MM.1S (cell line): ENCODE measurements around the gene IST1.
"Not testable (repeated sequence)": the region's sequence is repeated elsewhere in the genome, so short reads cannot be mapped to it uniquely, and the experiment has no call there.

Experiments used
- DNase-seq: peaks from one replicate; pipeline ENCODE4 v3.0.0-alpha.2; 2015
- H2AFZ ChIP-seq: fragments of 300-600 bp; sonication (generic); 2 replicates; pipeline ENCODE4 v1.6.0; 2016; ENCODE audit warnings: antibody characterized with exemption, low read length
- H3F3A ChIP-seq: fragments of 300-600 bp; sonication (generic); 2 replicates; pipeline ENCODE4 v1.6.1; 2016; ENCODE audit warnings: mild to moderate bottlenecking, antibody characterized with exemption, low read length, moderate library complexity, mixed read lengths; ENCODE audit not compliant: insufficient read depth
- H3K27ac ChIP-seq: fragments of 300-600 bp; sonication (generic); 2 replicates; pipeline ENCODE4 v1.5.1; 2016; ENCODE audit warnings: mild to moderate bottlenecking, low read length
- H3K27me3 ChIP-seq: fragments of 300-600 bp; sonication (generic); replicated peaks from 2 replicates; pipeline ENCODE4 v1.6.0; 2016; ENCODE audit warnings: low read length; ENCODE audit not compliant: insufficient read depth
- H3K36me3 ChIP-seq: fragments of 300-600 bp; sonication (generic); replicated peaks from 2 replicates; pipeline ENCODE4 v1.6.1; 2016; ENCODE audit warnings: mild to moderate bottlenecking, low read length, mixed read lengths; ENCODE audit not compliant: insufficient read depth
- H3K4me1 ChIP-seq: fragments of 300-600 bp; sonication (generic); 2 replicates; pipeline ENCODE4 v1.6.1; 2016; ENCODE audit warnings: low read length, mixed read lengths
- H3K4me2 ChIP-seq: fragments of 300-600 bp; sonication (generic); 2 replicates; pipeline ENCODE4 v1.6.0; 2016; ENCODE audit warnings: low read depth, low read length
- H3K4me3 ChIP-seq: fragments of 300-600 bp; sonication (generic); 2 replicates; pipeline ENCODE4 v1.5.1; 2016; ENCODE audit warnings: low read length, mixed read lengths
- H3K79me2 ChIP-seq: fragments of 300-600 bp; sonication (generic); 2 replicates; pipeline ENCODE4 v1.6.1; 2016; ENCODE audit warnings: mixed run types, low read length, mixed read lengths
- H3K9ac ChIP-seq: fragments of 300-600 bp; sonication (generic); 2 replicates; pipeline ENCODE4 v1.6.1; 2016; ENCODE audit warnings: low read length, mixed read lengths
- H3K9me2 ChIP-seq: fragments of 300-600 bp; sonication (generic); replicated peaks from 2 replicates; pipeline ENCODE4 v1.6.1; 2016; ENCODE audit warnings: mild to moderate bottlenecking, low read length, mixed read lengths; ENCODE audit not compliant: insufficient read depth
- H3K9me3 ChIP-seq: fragments of 300-600 bp; sonication (generic); replicated peaks from 2 replicates; pipeline ENCODE4 v1.6.1; 2016; ENCODE audit warnings: mild to moderate bottlenecking, low read length, mixed read lengths; ENCODE audit not compliant: insufficient read depth
- H4K20me1 ChIP-seq: fragments of 300-600 bp; sonication (generic); 2 replicates; pipeline ENCODE4 v1.6.1; 2016; ENCODE audit warnings: mild to moderate bottlenecking, low read length, moderate library complexity, mixed read lengths; ENCODE audit not compliant: insufficient read depth
- EZH2 ChIP-seq: fragments of 300-600 bp; sonication (generic); optimal IDR thresholded peaks from 2 replicates; pipeline ENCODE3; 2017; ENCODE audit warnings: low read depth, mild to moderate bottlenecking, antibody characterized with exemption, low read length, mixed read lengths
- EZH2phosphoT487 ChIP-seq: fragments of 300-600 bp; sonication (generic); IDR thresholded peaks from 2 replicates; pipeline ENCODE4 v1.6.1; 2018; ENCODE audit warnings: antibody characterized with exemption, low read length
- TF ChIP-seq, protein P1 (sequence below): fragments of 300-600 bp; sonication (generic); IDR thresholded peaks from 2 replicates; pipeline ENCODE4 v1.5.1; 2016; ENCODE audit warnings: antibody characterized with exemption, low read length, mixed read lengths

The IST1 gene

DNA sequence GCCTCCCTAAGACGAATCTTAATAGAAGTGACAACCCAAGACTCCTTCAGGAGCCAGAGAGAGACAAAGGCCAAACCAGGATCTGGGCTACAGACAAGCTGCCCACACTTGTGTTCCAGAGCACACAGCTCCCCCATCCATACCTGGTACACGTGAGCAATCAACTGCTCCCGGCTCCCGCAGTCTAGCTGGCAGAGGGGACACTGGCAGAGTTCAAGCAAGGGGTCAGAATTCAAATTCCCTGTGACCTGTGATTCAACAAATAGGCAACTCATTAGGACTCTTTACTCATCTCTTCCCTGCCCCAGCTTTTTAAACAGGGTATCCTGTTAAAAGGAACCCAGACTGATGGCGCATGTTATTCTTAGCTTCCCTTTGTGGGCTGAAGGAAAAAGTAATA is 31.3 kb upstream of the IST1 start:
- H3K4me1 ChIP-seq, result no peaks in the 10 kb centered on the region
- H3K27me3 ChIP-seq, result no peaks in the 10 kb centered on the region
- no peaks in the 10 kb centered on the region for H4K20me1 ChIP-seq
- no peak overlapping the region for H2AFZ ChIP-seq
- no peak overlapping the region for H3K27ac ChIP-seq
- H3K9me2 ChIP-seq, result no peaks in the 10 kb centered on the region
- TF ChIP-seq EZH2phosphoT487 (no peak), EZH2 (no peak)
- TF ChIP-seq, protein P1, sequence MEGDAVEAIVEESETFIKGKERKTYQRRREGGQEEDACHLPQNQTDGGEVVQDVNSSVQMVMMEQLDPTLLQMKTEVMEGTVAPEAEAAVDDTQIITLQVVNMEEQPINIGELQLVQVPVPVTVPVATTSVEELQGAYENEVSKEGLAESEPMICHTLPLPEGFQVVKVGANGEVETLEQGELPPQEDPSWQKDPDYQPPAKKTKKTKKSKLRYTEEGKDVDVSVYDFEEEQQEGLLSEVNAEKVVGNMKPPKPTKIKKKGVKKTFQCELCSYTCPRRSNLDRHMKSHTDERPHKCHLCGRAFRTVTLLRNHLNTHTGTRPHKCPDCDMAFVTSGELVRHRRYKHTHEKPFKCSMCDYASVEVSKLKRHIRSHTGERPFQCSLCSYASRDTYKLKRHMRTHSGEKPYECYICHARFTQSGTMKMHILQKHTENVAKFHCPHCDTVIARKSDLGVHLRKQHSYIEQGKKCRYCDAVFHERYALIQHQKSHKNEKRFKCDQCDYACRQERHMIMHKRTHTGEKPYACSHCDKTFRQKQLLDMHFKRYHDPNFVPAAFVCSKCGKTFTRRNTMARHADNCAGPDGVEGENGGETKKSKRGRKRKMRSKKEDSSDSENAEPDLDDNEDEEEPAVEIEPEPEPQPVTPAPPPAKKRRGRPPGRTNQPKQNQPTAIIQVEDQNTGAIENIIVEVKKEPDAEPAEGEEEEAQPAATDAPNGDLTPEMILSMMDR, result no peak
- no peaks in the 10 kb centered on the region for H3K9me3 ChIP-seq
- H3K4me2 ChIP-seq, result no peak overlapping the region
- no peaks in the 10 kb centered on the region for H3F3A ChIP-seq
- DNase-seq, result no peak
- H3K9ac ChIP-seq, result no peak overlapping the region
- H3K4me3 ChIP-seq, result no peak overlapping the region
- H3K36me3 ChIP-seq, result 0 out of 2 replicates have a peak, but pooled peaks cover 4% of the 10 kb centered on the region
- H3K79me2 ChIP-seq, result no peaks in the 10 kb centered on the region

DNA sequence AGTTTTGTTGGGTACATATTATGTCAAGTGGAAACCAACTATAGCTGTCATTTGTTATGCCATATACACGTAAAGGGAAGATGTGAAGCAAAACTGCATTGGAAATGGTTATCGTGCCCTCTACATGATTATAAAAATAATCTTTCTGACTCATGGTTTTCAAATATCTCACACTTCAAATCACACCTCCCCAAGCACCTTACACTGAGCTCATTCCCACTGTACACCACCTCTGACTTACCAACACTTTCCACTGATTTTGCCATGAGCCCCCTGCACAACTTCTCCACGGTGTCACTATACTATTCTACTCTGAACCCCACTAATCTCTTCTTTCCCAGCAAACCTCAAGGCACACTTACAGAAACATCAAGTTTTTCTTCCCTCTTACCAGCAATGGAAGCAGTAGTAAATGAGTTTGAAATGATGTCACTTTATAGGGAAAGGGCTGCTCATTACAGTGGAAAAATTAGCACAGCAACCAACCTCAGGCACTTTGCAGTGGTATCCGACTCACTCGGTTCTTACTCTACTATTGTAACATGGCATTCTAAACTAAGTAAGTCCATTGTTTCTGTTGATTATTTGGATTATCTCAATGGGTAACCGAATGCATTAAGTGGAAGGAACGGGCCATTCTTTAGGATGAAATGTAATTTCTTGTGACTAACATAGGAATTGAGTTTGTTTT is 30.0 kb upstream of the IST1 start:
- H4K20me1 ChIP-seq, result no peaks in the 10 kb centered on the region
- no peak overlapping the region for H3K4me3 ChIP-seq
- no peaks in the 10 kb centered on the region for H3K79me2 ChIP-seq
- H3K9me2 ChIP-seq, result no peaks in the 10 kb centered on the region
- no peak for DNase-seq
- H3K9me3 ChIP-seq, result no peaks in the 10 kb centered on the region
- no peaks in the 10 kb centered on the region for H3F3A ChIP-seq
- H3K4me2 ChIP-seq, result no peak overlapping the region
- no peak overlapping the region for H3K27ac ChIP-seq
- 0 out of 2 replicates have a peak, but pooled peaks cover 4% of the 10 kb centered on the region for H3K36me3 ChIP-seq
- no peak overlapping the region for H2AFZ ChIP-seq
- no peaks in the 10 kb centered on the region for H3K4me1 ChIP-seq
- no peak overlapping the region for H3K9ac ChIP-seq
- TF ChIP-seq, protein P1, result no peak
- no peak for TF ChIP-seq EZH2phosphoT487
- TF ChIP-seq EZH2, result no peak
- H3K27me3 ChIP-seq, result no peaks in the 10 kb centered on the region

DNA sequence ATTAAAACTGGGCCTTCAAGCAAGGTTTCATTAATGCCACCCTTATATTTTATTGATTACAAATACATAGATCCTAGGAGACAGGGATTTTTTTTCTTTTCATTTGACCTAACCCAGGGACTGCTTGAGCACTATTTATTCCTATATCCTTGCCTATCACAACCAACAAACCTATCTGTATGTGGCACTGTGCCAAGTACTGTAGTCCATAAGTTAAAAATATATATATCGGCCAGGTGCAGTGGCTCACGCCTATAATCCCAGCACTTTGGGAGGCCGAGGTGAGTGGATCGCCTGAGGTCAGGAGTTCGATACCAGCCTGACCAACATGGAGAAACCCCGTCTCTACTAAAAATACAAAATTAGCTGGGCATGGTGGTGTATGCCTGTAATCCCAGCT is 28.2 kb upstream of the IST1 start:
- not testable (repeated sequence) for H3F3A ChIP-seq, H3K27ac ChIP-seq, H3K4me1 ChIP-seq, H3K4me2 ChIP-seq, H3K9me3 ChIP-seq, H3K36me3 ChIP-seq, H3K27me3 ChIP-seq, H3K4me3 ChIP-seq, H3K9me2 ChIP-seq, H3K9ac ChIP-seq, DNase-seq, H4K20me1 ChIP-seq, H3K79me2 ChIP-seq, H2AFZ ChIP-seq

DNA sequence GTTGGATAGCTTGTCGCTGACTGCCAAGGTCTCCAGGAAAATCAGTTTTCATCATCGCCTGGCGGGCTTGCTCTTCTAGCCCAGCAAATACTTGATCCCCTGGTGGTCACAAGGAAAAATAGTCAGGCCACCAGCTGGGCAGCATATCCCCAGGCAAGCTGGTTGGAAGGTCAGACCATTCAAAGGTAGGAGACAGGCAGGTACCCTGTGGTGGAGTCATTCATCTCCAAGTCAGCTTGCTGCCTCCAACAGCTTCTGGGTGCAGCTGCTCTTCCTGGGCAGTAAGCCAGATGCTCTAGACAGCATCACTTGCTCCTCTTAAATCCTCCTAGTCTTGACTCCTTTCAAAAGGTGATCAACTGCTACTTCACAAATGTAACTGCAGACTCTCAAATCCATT is 27.4 kb upstream of the IST1 start:
- Histone ChIP-seq H3K4me2 (no peak overlapping the region), H3K36me3 (0 out of 2 replicates have a peak, but pooled peaks cover 4% of the 10 kb centered on the region), H4K20me1 (no peaks in the 10 kb centered on the region), H3K9ac (no peak overlapping the region), H3K9me2 (no peaks in the 10 kb centered on the region), H3K9me3 (no peaks in the 10 kb centered on the region), H3K79me2 (no peaks in the 10 kb centered on the region), H3K4me1 (0 out of 2 replicates have a peak, but pooled peaks cover 3% of the 10 kb centered on the region), H3K27me3 (no peaks in the 10 kb centered on the region), H2AFZ (no peak overlapping the region), H3F3A (peaks cover 4% of the 10 kb centered on the region), H3K4me3 (no peak overlapping the region), H3K27ac (no peak overlapping the region)
- no peak for DNase-seq
- no peak for TF ChIP-seq EZH2
- no peak for TF ChIP-seq EZH2phosphoT487
- TF ChIP-seq, protein P1, result no peak
